IPS-15b (cell line): Measurements from ENCODE around the gene GKN1.

Source experiments
- H3K27me3 ChIP-seq: one replicate; pipeline ENCODE4 v1.6.1; 2013; ENCODE audit warnings: low read length; ENCODE audit not compliant: control insufficient read depth, insufficient read depth
- H3K36me3 ChIP-seq: one replicate; pipeline ENCODE4 v1.6.1; 2013; ENCODE audit warnings: low read length; ENCODE audit not compliant: control insufficient read depth, insufficient read depth
- H3K4me1 ChIP-seq: one replicate; pipeline ENCODE4 v1.6.1; 2013; ENCODE audit warnings: mild to moderate bottlenecking, low read length; ENCODE audit not compliant: control insufficient read depth, insufficient read depth
- H3K4me3 ChIP-seq: one replicate; pipeline ENCODE4 v1.5.1; 2013; ENCODE audit warnings: low read depth, low read length
- H3K9ac ChIP-seq: one replicate; pipeline ENCODE4 v1.6.1; 2013; ENCODE audit warnings: low read depth, mild to moderate bottlenecking, low read length
- H3K9me3 ChIP-seq: one replicate; pipeline ENCODE4 v1.6.1; 2013; ENCODE audit warnings: mild to moderate bottlenecking, low read length; ENCODE audit not compliant: control insufficient read depth, insufficient read depth

Gene GKN1

GRCh38 chr2:69026026-69026425 is 51.6 kb downstream of the GKN1 start:
- Histone ChIP-seq H3K9ac (no peak overlapping the region), H3K27me3 (no peaks in the 10 kb centered on the region), H3K4me3 (no peak overlapping the region), H3K4me1 (no peaks in the 10 kb centered on the region), H3K9me3 (no peaks in the 10 kb centered on the region), H3K36me3 (no peaks in the 10 kb centered on the region)

DNA sequence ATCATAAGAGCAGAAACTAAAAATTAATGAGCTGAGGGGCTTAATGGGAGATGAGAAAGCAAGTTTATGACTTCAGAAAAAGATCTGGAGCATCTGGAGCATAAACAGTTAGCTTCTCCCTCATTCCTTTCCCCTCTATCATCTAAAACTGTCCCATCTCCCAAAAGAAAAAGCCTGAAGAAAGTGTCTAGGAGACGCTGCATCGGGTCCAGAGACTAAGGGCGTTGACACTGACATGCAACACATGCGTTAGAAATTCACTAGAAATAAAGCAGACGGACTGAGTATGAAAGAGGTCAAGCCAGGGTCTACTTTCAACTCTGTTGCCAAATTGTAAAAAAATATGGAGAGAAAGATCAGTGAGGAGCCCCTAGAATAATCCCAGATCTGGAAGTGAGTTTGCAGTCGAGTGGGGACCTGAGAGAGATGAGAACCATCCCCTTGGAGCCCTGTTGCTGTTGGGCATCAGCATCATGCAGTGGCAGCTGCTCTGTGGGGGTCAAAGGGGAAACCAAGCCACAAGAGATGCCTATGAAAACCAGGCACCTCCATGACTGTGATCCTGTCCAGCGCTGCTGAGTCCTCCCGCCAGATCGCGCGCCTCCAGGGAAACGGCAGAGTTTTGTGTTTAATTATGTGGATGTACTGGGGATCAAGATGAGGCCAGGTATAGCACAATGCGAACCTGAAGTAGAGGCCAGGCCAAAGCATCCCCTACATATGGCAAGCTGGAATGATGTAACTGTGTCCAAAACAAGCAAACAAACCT is 52.4 kb downstream of the GKN1 start:
- no peaks in the 10 kb centered on the region for H3K27me3 ChIP-seq
- H3K9me3 ChIP-seq = no peaks in the 10 kb centered on the region
- no peak overlapping the region for H3K9ac ChIP-seq
- no peaks in the 10 kb centered on the region for H3K4me1 ChIP-seq
- H3K4me3 ChIP-seq = no peak overlapping the region
- no peaks in the 10 kb centered on the region for H3K36me3 ChIP-seq
